PC-3 (cell line): Measurements from ENCODE around the gene CCDC141. TPM values are rescaled to one million over a fixed set of nuclear protein-coding genes. Genes with fewer than 3 reads are reported as not detected.

ENCODE experiments used
- ATAC-seq: fragments of 200-7000 bp; cut with Tn5 transposase; 2 replicates; pipeline ENCODE4 v1.9.1; 2020; ENCODE audit warnings: mild to moderate bottlenecking, moderate library complexity
- BruUV-seq: library from RNA; stranded (reverse); fragments of 400-500 nt; replicated peaks from 2 replicates; lab custom pipeline; 2021; lab: Mats Ljungman, UMichigan
- CTCF ChIA-PET: fragments of 300-600 bp; sonication (Branson Sonifier 250); formaldehyde crosslinking; loops from one replicate; lab custom pipeline; 2022; ENCODE audit warnings: antibody characterized with exemption; lab: Charles Lee
- POLR2A ChIA-PET: fragments of 300-600 bp; sonication (Branson Sonifier 250); formaldehyde crosslinking; loops from one replicate; lab custom pipeline; 2022; ENCODE audit warnings: antibody characterized with exemption; ENCODE audit not compliant: unreplicated experiment; lab: Charles Lee
- DNase-seq: peaks from one replicate; pipeline ENCODE4 v3.0.0-alpha.2; 2015
- H2AFZ ChIP-seq: fragments of 300-600 bp; sonication (generic); 2 replicates; pipeline ENCODE4 v1.6.0; 2016; ENCODE audit warnings: antibody characterized with exemption, low read length
- H3F3A ChIP-seq: fragments of 300-600 bp; sonication (generic); one replicate; pipeline ENCODE4 v1.6.0; 2017; ENCODE audit warnings: antibody characterized with exemption, low read length, control low read depth, mild to moderate bottlenecking; ENCODE audit not compliant: unreplicated experiment
- H3K27ac ChIP-seq: fragments of 300-600 bp; sonication (generic); 2 replicates; pipeline ENCODE4 v1.5.1; 2016; ENCODE audit warnings: mild to moderate bottlenecking, low read length
- H3K27me3 ChIP-seq: fragments of 300-600 bp; sonication (generic); 2 replicates; pipeline ENCODE4 v1.6.1; 2016; ENCODE audit warnings: low read length, mixed read lengths
- H3K36me3 ChIP-seq: fragments of 300-600 bp; sonication (generic); 2 replicates; pipeline ENCODE4 v1.6.1; 2016; ENCODE audit warnings: low read depth, mixed run types, low read length, mixed read lengths
- H3K4me1 ChIP-seq: fragments of 300-600 bp; sonication (generic); 2 replicates; pipeline ENCODE4 v1.5.1; 2016; ENCODE audit warnings: low read length; ENCODE audit not compliant: insufficient read depth
- H3K4me2 ChIP-seq: fragments of 300-600 bp; sonication (generic); 2 replicates; pipeline ENCODE4 v1.6.0; 2016; ENCODE audit warnings: low read length
- H3K4me3 ChIP-seq: fragments of 300-600 bp; sonication (generic); 2 replicates; pipeline ENCODE4 v1.5.1; 2016; ENCODE audit warnings: mild to moderate bottlenecking, low read length, mixed read lengths
- H3K79me2 ChIP-seq: fragments of 300-600 bp; sonication (generic); 2 replicates; pipeline ENCODE4 v1.6.1; 2017; ENCODE audit warnings: low read length, mixed read lengths
- H3K9ac ChIP-seq: fragments of 300-600 bp; sonication (generic); 2 replicates; pipeline ENCODE4 v1.6.0; 2016; ENCODE audit warnings: mild to moderate bottlenecking, low read length
- H3K9me2 ChIP-seq: fragments of 300-600 bp; sonication (generic); replicated peaks from 2 replicates; pipeline ENCODE4 v1.6.1; 2016; ENCODE audit warnings: mixed run types, low read length, mixed read lengths
- H3K9me3 ChIP-seq: fragments of 300-600 bp; sonication (generic); 2 replicates; pipeline ENCODE4 v1.6.1; 2016; ENCODE audit warnings: low read length, mixed read lengths
- H4K20me1 ChIP-seq: fragments of 300-600 bp; sonication (generic); 2 replicates; pipeline ENCODE4 v1.6.1; 2016; ENCODE audit warnings: low read length, mixed read lengths
- EZH2 ChIP-seq: fragments of 300-600 bp; sonication (generic); IDR thresholded peaks from one replicate; pipeline ENCODE4 v1.6.1; 2017; ENCODE audit warnings: antibody characterized with exemption, mild to moderate bottlenecking, low read length; ENCODE audit not compliant: unreplicated experiment
- EZH2phosphoT487 ChIP-seq: fragments of 300-600 bp; sonication (generic); IDR thresholded peaks from 2 replicates; pipeline ENCODE4 v1.6.1; 2018; ENCODE audit warnings: mild to moderate bottlenecking, antibody characterized with exemption, low read length, borderline replicate concordance
- intact Hi-C: fragments of 100-400 bp; cut with micrococcal nuclease; formaldehyde crosslinking; loops from 2 replicates; pipeline ENCODE4 v1.9.0; 2023
- total RNA-seq: library from RNA; depleted of rRNA; stranded (reverse); fragments of >200 nt; gene quantifications from 2 replicates; pipeline ENCODE4 v1.2.3, GENCODE V29; 2014
- TF ChIP-seq, protein P1 (sequence below): fragments of 300-600 bp; sonication (generic); conservative IDR thresholded peaks from 2 replicates; pipeline ENCODE4 v1.5.1; 2017; ENCODE audit warnings: antibody characterized with exemption, low read depth, mild to moderate bottlenecking, low read length

Gene CCDC141
- total RNA-seq, 1 experiment from 2014 or later: 1.1 TPM

- BruUV-seq: no TSS peak
- Histone ChIP-seq H3F3A (no peaks in the 10 kb centered on the region), H3K9me2 (no peaks in the 10 kb centered on the region), H3K36me3 (no peaks in the 10 kb centered on the region), H3K27ac (no peak overlapping the region), H3K27me3 (peaks cover 36% of the 10 kb centered on the region; the same call in 1 of the 2 replicates), H3K79me2 (no peaks in the 10 kb centered on the region), H3K4me3 (no peak overlapping the region), H3K4me1 (no peaks in the 10 kb centered on the region), H3K4me2 (no peak overlapping the region), H2AFZ (no peak overlapping the region), H3K9ac (no peak overlapping the region), H3K9me3 (no peaks in the 10 kb centered on the region), H4K20me1 (no peaks in the 10 kb centered on the region)
- ChIA-PET CTCF (no interaction called here), POLR2A (no interaction called here)
- TF ChIP-seq EZH2 (no peak), EZH2phosphoT487 (no peak)
- TF ChIP-seq, protein P1, sequence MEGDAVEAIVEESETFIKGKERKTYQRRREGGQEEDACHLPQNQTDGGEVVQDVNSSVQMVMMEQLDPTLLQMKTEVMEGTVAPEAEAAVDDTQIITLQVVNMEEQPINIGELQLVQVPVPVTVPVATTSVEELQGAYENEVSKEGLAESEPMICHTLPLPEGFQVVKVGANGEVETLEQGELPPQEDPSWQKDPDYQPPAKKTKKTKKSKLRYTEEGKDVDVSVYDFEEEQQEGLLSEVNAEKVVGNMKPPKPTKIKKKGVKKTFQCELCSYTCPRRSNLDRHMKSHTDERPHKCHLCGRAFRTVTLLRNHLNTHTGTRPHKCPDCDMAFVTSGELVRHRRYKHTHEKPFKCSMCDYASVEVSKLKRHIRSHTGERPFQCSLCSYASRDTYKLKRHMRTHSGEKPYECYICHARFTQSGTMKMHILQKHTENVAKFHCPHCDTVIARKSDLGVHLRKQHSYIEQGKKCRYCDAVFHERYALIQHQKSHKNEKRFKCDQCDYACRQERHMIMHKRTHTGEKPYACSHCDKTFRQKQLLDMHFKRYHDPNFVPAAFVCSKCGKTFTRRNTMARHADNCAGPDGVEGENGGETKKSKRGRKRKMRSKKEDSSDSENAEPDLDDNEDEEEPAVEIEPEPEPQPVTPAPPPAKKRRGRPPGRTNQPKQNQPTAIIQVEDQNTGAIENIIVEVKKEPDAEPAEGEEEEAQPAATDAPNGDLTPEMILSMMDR: no peak
- ATAC-seq (no peak), DNase-seq (no peak)
- intact Hi-C loops: no loop called here
Measured at GRCh38 chr2:178949151-178949550, 100.8 kb downstream of the CCDC141 start.

GRCh38 chr2:178947006-178947405, 102.9 kb downstream of the CCDC141 start:
- TF ChIP-seq, protein P1: no peak
- TF ChIP-seq EZH2: no peak
- intact Hi-C loops: no loop called here
- ChIA-PET CTCF (no interaction called here), POLR2A (no interaction called here)
- H3K9me2 ChIP-seq: no peaks in the 10 kb centered on the region
- H3K36me3 ChIP-seq: no peaks in the 10 kb centered on the region
- ATAC-seq (no peak), DNase-seq (no peak)
- no TSS peak for BruUV-seq
- no peaks in the 10 kb centered on the region for H3F3A ChIP-seq
- no peaks in the 10 kb centered on the region for H3K9me3 ChIP-seq
- no peak overlapping the region for H3K4me2 ChIP-seq
- peaks cover 36% of the 10 kb centered on the region; the same call in 1 of the 2 replicates for H3K27me3 ChIP-seq
- no peak overlapping the region for H3K9ac ChIP-seq
- no peaks in the 10 kb centered on the region for H3K4me1 ChIP-seq
- no peaks in the 10 kb centered on the region for H3K79me2 ChIP-seq
- no peaks in the 10 kb centered on the region for H4K20me1 ChIP-seq
- no peak overlapping the region for H3K4me3 ChIP-seq
- H2AFZ ChIP-seq: no peak overlapping the region
- H3K27ac ChIP-seq: no peak overlapping the region

DNA sequence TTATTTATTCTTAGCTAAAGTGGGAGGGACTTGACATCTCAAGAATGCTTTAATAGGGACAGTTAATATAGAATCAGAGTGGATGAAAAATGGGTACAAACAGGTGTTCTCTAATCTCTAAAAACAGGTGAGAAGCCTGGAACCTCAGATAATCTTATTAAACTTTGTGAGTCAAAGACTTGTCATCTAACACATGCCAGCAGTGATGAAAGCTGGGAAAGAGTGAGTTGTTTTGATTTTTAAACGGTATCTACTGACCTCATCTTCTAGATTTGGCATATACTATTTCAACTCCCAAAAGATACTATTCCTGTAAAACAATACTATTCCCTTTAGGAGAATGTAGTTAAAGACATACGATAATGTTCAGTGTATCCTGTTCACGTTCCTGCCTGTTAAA, 103.4 kb downstream of the CCDC141 start:
- CTCF ChIA-PET: no interaction called here

More for the DNA sequence above, 103.4 kb downstream of the CCDC141 start:
- no TSS peak for BruUV-seq
- Histone ChIP-seq H3K9me3 (no peaks in the 10 kb centered on the region), H3K27me3 (peaks cover 34% of the 10 kb centered on the region; the same call in 1 of the 2 replicates), H3K4me1 (no peaks in the 10 kb centered on the region), H2AFZ (no peak overlapping the region), H3F3A (no peaks in the 10 kb centered on the region), H3K27ac (no peak overlapping the region), H3K4me2 (no peak overlapping the region), H3K9me2 (no peaks in the 10 kb centered on the region), H4K20me1 (no peaks in the 10 kb centered on the region), H3K4me3 (no peak overlapping the region), H3K36me3 (no peaks in the 10 kb centered on the region), H3K9ac (no peak overlapping the region), H3K79me2 (no peaks in the 10 kb centered on the region)
- DNase-seq: peak; percentile 16
- no peak for ATAC-seq
- intact Hi-C loops: no loop called here
- TF ChIP-seq, protein P1: no peak
- no peak for TF ChIP-seq EZH2
- no peak for TF ChIP-seq EZH2phosphoT487
- POLR2A ChIA-PET: no interaction called here
